HCT116 (cell line): ENCODE results near the gene PBX3. TPM values are rescaled to one million over a fixed set of nuclear protein-coding genes. Genes with fewer than 3 reads are reported as not detected.

Source experiments
- total RNA-seq: library from RNA; stranded (reverse); gene quantifications from one replicate; pipeline ENCODE4 v1.2.1, GENCODE V29; 2021; ENCODE audit not compliant: unreplicated experiment

The PBX3 gene
- total RNA-seq, 1 experiment from 2014 or later = 13.5 TPM

Other genes starting within 250 kb of the PBX3 start
- gene MAPKAP1, start 40.2 kb upstream of the PBX3 start, total RNA-seq = 72.5 TPM